K562 (cell line): Measurements from ENCODE around the gene GAL3ST2. TPM values are rescaled to one million over a fixed set of nuclear protein-coding genes. Genes with fewer than 3 reads are reported as not detected.
"Not testable (repeated sequence)": the region's sequence is repeated elsewhere in the genome, so short reads cannot be mapped to it uniquely, and the experiment has no call there.

ENCODE experiments used
- CBFA2T2 ChIP-seq: fragments of 450-650 bp; conservative IDR thresholded peaks from 2 replicates; pipeline ENCODE4 v1.6.1; 2017; ENCODE audit warnings: mild to moderate bottlenecking
- CREB1 ChIP-seq, 2 experiments: sonication (generic) in 1 of 2; formaldehyde crosslinking in 1 of 2; IDR thresholded peaks; 2 replicates each; pipeline versions ENCODE4 v1.6.1 to v1.8.0; 2012 to 2022; ENCODE audit warnings: inconsistent platforms in 1 of 2, mild to moderate bottlenecking in 1 of 2, missing genetic modification reagents in 1 of 2, moderate library complexity in 1 of 2
- FOXP1 ChIP-seq: sonication (generic); formaldehyde crosslinking; IDR thresholded peaks from 2 replicates; pipeline ENCODE4 v1.8.0; 2022; ENCODE audit warnings: mild to moderate bottlenecking, missing genetic modification reagents
- TRIM24 ChIP-seq, 2 experiments: fragments of 450-650 bp; IDR thresholded peaks; 2 replicates each; pipeline ENCODE4 v1.6.1; 2016
- ZNF232 ChIP-seq: sonication (generic); formaldehyde crosslinking; IDR thresholded peaks from 2 replicates; pipeline ENCODE4 v1.8.0; 2022; ENCODE audit warnings: mild to moderate bottlenecking, missing genetic modification reagents
- polyA plus RNA-seq, 8 experiments: library from polyadenylated mRNA; depleted of rRNA in 4 of 8; stranded (reverse) in 5 of 8; unstranded in 3 of 8; fragments of >200 nt; fragmentation: Nextera tagmentation in 2 of 8; fragmentation: Illumina TruSeq in 1 of 8; extraction: Ambion mirVana in 2 of 8; extraction: Trizol in 1 of 8; gene quantifications; 2 replicates each; pipeline versions ENCODE4 v1.2.1 to v1.2.3, GENCODE V29; 2011 to 2014; ENCODE audit warnings: inconsistent platforms in 1 of 8, missing spikeins in 1 of 8
- total RNA-seq, 7 experiments: library from RNA; depleted of rRNA in 6 of 7; stranded (reverse); fragments of >200 nt in 6 of 7; fragmentation: Illumina TruSeq in 2 of 7; extraction: Trizol in 2 of 7; gene quantifications; 2 replicates each; pipeline versions ENCODE4 v1.2.1 to v1.2.3, GENCODE V29; 2011 to 2021; ENCODE audit warnings: low replicate concordance in 1 of 7
- TF ChIP-seq, protein P1 (sequence below), 2 experiments: IDR thresholded peaks; 2 replicates each; pipeline ENCODE4 v1.6.1; 2011; ENCODE audit warnings: borderline replicate concordance in 1 of 2, control low read depth in 1 of 2, low read depth in 1 of 2, low read length in 1 of 2, mild to moderate bottlenecking in 1 of 2, mixed read lengths in 1 of 2, moderate library complexity in 1 of 2; ENCODE audit not compliant: insufficient read depth in 1 of 2, insufficient read length in 1 of 2, poor library complexity in 1 of 2, severe bottlenecking in 1 of 2; ENCODE audit errors: extremely low read depth in 1 of 2
- TF ChIP-seq, protein P2 (sequence below): sonication (generic); formaldehyde crosslinking; IDR thresholded peaks from 2 replicates; pipeline ENCODE4 v1.8.0; 2022; ENCODE audit warnings: missing genetic modification reagents, mild to moderate bottlenecking, moderate library complexity, borderline replicate concordance
- TF ChIP-seq, protein P3 (sequence below): sonication (generic); formaldehyde crosslinking; IDR thresholded peaks from 2 replicates; pipeline ENCODE4 v1.9.0; 2022; ENCODE audit warnings: mild to moderate bottlenecking, missing genetic modification reagents
- TF ChIP-seq, protein P4 (sequence below), 2 experiments: fragments of 450-650 bp; conservative IDR thresholded peaks; 2 replicates each; pipeline ENCODE4 v1.6.1; 2017; ENCODE audit warnings: mild to moderate bottlenecking in 2 of 2, moderate library complexity in 2 of 2
- TF ChIP-seq, protein P5 (sequence below): sonication (generic); formaldehyde crosslinking; IDR thresholded peaks from 2 replicates; pipeline ENCODE4 v1.8.0; 2022; ENCODE audit warnings: mild to moderate bottlenecking, missing genetic modification reagents
- TF ChIP-seq, protein P6 (sequence below): sonication (generic); formaldehyde crosslinking; IDR thresholded peaks from 2 replicates; pipeline ENCODE4 v1.8.0; 2022; ENCODE audit warnings: missing genetic modification reagents, mild to moderate bottlenecking, borderline replicate concordance
- TF ChIP-seq, protein P7 (sequence below): sonication (generic); formaldehyde crosslinking; IDR thresholded peaks from 2 replicates; pipeline ENCODE4 v1.9.0; 2022; ENCODE audit warnings: mild to moderate bottlenecking, missing genetic modification reagents
- TF ChIP-seq, protein P8 (sequence below): sonication (generic); formaldehyde crosslinking; IDR thresholded peaks from 2 replicates; pipeline ENCODE4 v1.8.1; 2023; ENCODE audit warnings: mild to moderate bottlenecking, missing genetic modification reagents

Gene GAL3ST2
- total and polyA plus RNA-seq, 9 of the 15 experiments (the other 6 are each of a cell fraction or from before 2014, with no cell fraction given) = 0.42 TPM; not detected in 8

DNA sequence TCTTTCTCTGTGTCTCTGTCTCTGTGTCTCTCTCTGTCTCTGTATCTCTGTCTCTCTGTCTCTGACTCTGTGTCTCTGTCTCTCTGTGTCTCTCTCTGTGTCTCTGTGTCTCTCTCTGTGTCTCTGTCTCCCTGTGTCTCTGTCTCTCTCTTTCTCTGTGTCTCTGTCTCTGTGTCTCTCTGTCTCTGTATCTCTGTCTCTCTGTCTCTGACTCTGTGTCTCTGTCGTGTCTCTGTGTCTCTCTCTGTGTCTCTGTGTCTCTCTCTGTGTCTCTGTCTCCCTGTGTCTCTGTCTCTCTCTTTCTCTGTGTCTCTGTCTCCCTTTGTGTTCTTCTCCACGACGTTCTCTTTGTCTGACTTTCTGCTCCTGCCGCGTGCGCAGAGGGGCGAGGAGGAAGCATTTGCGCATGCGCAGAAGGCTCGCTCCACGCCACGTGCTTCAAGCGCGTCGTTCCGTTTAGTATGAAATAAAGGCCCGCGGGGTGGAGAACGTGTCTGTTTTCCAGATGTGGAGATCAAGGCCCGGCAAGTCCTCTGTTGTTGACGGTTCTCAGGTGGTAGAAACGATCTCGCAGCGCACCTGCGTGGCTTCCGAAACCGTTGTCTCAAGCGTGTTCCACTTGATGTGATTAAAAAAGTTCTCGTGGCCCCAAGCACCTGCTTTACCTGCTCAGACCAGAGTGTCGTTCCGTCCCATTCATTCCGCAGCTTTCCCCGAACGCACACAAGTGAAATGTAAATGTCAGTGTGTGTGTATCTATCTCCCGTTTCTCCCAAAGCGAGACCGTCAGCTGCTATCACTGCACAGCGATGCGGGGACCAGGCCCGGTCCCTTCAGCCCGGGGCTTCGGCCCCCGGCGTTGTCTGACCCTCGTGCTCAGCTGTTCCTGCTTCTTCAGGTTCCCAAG, 47.2 kb downstream of the GAL3ST2 start (continued):
- TF ChIP-seq FOXP1 (peak; percentile 64; the same call in 1 of the 2 replicates), CBFA2T2 (peak; percentile 18; the same call in 1 of the 2 replicates), CREB1 (CRISPR knock-in tag; IDR thresholded peaks at IDR 0.05) (0 out of 2 replicates have a peak, but pooled peaks have one; percentile 35), TRIM24 (IDR thresholded peaks at IDR 0.05) (peak; percentile 18 to 22; a peak in 2 of 4 replicates), ZNF232 (CRISPR knock-in tag) (peak; percentile 85; the same call in 1 of the 2 replicates)
- TF ChIP-seq, protein P1, sequence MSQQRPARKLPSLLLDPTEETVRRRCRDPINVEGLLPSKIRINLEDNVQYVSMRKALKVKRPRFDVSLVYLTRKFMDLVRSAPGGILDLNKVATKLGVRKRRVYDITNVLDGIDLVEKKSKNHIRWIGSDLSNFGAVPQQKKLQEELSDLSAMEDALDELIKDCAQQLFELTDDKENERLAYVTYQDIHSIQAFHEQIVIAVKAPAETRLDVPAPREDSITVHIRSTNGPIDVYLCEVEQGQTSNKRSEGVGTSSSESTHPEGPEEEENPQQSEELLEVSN (IDR thresholded peaks at IDR 0.05; ENCODE audit: borderline replicate concordance in 1 of 2, extremely low read depth in 1 of 2, insufficient read depth in 1 of 2, insufficient read length in 1 of 2, low read depth in 1 of 2, low read length in 1 of 2, poor library complexity in 1 of 2, severe bottlenecking in 1 of 2) = peak; percentile 78 to 94
- TF ChIP-seq, protein P2, sequence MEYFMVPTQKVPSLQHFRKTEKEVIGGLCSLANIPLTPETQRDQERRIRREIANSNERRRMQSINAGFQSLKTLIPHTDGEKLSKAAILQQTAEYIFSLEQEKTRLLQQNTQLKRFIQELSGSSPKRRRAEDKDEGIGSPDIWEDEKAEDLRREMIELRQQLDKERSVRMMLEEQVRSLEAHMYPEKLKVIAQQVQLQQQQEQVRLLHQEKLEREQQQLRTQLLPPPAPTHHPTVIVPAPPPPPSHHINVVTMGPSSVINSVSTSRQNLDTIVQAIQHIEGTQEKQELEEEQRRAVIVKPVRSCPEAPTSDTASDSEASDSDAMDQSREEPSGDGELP = peak; percentile 73; the same call in 1 of the 2 replicates
- TF ChIP-seq, protein P3, sequence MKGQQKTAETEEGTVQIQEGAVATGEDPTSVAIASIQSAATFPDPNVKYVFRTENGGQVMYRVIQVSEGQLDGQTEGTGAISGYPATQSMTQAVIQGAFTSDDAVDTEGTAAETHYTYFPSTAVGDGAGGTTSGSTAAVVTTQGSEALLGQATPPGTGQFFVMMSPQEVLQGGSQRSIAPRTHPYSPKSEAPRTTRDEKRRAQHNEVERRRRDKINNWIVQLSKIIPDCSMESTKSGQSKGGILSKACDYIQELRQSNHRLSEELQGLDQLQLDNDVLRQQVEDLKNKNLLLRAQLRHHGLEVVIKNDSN (CRISPR knock-in tag) = peak; percentile 75
- TF ChIP-seq, protein P4, sequence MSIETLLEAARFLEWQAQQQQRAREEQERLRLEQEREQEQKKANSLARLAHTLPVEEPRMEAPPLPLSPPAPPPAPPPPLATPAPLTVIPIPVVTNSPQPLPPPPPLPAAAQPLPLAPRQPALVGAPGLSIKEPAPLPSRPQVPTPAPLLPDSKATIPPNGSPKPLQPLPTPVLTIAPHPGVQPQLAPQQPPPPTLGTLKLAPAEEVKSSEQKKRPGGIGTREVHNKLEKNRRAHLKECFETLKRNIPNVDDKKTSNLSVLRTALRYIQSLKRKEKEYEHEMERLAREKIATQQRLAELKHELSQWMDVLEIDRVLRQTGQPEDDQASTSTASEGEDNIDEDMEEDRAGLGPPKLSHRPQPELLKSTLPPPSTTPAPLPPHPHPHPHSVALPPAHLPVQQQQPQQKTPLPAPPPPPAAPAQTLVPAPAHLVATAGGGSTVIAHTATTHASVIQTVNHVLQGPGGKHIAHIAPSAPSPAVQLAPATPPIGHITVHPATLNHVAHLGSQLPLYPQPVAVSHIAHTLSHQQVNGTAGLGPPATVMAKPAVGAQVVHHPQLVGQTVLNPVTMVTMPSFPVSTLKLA (conservative IDR thresholded peaks at IDR 0.05) = peak; percentile 70 to 73
- not testable (repeated sequence) for TF ChIP-seq CREB1 (IDR thresholded peaks at IDR 0.05)
- TF ChIP-seq, protein P5, sequence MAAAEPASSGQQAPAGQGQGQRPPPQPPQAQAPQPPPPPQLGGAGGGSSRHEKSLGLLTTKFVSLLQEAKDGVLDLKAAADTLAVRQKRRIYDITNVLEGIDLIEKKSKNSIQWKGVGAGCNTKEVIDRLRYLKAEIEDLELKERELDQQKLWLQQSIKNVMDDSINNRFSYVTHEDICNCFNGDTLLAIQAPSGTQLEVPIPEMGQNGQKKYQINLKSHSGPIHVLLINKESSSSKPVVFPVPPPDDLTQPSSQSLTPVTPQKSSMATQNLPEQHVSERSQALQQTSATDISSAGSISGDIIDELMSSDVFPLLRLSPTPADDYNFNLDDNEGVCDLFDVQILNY (CRISPR knock-in tag) = peak; percentile 89
- TF ChIP-seq, protein P6, sequence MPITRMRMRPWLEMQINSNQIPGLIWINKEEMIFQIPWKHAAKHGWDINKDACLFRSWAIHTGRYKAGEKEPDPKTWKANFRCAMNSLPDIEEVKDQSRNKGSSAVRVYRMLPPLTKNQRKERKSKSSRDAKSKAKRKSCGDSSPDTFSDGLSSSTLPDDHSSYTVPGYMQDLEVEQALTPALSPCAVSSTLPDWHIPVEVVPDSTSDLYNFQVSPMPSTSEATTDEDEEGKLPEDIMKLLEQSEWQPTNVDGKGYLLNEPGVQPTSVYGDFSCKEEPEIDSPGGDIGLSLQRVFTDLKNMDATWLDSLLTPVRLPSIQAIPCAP (CRISPR knock-in tag) = peak; percentile 74; the same call in 1 of the 2 replicates
- TF ChIP-seq, protein P7, sequence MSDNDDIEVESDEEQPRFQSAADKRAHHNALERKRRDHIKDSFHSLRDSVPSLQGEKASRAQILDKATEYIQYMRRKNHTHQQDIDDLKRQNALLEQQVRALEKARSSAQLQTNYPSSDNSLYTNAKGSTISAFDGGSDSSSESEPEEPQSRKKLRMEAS (CRISPR knock-in tag) = peak; percentile 98
- TF ChIP-seq, protein P8, sequence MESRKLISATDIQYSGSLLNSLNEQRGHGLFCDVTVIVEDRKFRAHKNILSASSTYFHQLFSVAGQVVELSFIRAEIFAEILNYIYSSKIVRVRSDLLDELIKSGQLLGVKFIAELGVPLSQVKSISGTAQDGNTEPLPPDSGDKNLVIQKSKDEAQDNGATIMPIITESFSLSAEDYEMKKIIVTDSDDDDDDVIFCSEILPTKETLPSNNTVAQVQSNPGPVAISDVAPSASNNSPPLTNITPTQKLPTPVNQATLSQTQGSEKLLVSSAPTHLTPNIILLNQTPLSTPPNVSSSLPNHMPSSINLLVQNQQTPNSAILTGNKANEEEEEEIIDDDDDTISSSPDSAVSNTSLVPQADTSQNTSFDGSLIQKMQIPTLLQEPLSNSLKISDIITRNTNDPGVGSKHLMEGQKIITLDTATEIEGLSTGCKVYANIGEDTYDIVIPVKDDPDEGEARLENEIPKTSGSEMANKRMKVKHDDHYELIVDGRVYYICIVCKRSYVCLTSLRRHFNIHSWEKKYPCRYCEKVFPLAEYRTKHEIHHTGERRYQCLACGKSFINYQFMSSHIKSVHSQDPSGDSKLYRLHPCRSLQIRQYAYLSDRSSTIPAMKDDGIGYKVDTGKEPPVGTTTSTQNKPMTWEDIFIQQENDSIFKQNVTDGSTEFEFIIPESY = peak; percentile 75
